IPS-11a (cell line): ENCODE results near the gene OLFM4.
"Not testable (repeated sequence)": the region's sequence is repeated elsewhere in the genome, so short reads cannot be mapped to it uniquely, and the experiment has no call there.

ENCODE experiments used
- H3K4me3 ChIP-seq: one replicate; pipeline ENCODE4 v1.5.1; 2013; ENCODE audit warnings: low read depth, low read length, control low read depth

Gene OLFM4

GRCh38 chr13:53014018-53014417 lies 14.6 kb upstream of the OLFM4 start:
- H3K4me3 ChIP-seq = not testable (repeated sequence)

DNA sequence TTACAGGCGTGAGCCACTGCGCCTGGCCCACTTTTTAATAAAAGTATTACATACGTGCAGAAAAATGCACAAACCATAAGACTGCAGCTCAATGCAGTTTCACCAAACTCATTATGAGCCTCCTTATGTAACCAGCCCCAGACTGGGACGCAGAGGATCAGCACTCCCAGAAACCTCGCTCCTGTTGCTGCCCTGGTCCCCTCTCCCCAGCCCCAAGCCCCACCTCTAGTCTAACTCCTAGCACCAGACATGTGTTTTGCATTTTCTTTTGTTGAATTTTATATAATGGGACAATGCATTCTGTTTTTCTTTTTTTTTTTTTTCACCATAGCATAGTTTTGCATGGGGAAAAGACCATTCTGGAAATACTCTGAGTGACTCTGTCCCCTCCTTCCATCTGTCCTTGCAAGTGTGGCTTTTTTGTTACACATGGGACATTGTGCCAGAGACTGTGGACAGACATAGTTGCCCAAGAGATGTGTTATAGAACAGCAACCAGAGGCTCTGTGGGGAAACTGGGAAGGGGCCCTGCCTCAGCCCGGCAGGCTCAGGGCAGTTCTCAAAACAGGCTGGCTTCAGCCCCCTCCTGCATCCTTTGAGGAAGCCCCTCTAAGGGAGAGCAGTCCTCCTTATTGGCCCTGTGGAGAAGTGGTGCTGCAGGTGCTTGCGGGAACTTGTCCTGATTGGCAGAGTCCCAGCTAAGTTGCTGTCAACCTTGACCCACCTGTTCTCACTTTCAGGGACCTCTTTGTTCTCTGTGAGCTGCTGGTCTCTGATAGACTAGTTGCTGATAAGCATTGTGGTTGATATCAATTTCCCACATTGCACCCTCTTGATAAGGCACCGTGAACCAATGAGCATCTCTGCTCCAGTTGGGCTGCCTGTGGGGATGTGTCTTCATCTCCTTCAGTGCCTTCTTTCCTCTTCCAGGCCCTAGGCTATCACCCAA lies 13.8 kb upstream of the OLFM4 start:
- H3K4me3 ChIP-seq = no peak overlapping the region

GRCh38 chr13:53015971-53016370 lies 12.6 kb upstream of the OLFM4 start:
- no peak overlapping the region for H3K4me3 ChIP-seq

DNA sequence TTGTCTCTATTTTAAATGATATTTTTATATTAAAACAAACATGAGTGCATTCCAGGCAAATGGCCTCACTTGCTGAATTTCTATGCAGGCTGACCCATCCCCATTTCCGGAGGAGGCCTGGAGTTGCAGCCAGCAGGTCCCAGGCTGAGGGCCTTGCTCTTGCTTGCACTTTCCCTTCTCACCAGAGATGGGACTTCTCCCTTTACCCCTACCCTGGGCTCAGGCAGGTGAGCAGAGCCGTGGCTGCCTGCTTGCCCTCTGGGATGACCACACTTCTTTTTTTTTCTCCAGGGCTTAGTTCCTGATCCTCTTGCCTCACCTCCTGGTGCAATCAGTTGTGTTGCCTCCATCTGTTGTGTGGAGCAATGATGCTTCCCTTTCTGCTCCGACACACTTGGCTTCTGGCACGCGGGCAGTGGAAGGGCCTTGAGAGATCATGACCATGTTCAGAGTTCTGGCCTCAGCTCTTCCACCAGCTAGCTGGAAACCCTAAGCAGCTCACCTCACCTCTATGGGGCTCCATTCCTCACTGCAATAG lies 11.1 kb upstream of the OLFM4 start:
- no peak overlapping the region for H3K4me3 ChIP-seq

GRCh38 chr13:53018690-53019647 lies 9.6 kb upstream of the OLFM4 start:
- H3K4me3 ChIP-seq = no peak overlapping the region

GRCh38 chr13:53020764-53021335 lies 7.8 kb upstream of the OLFM4 start:
- H3K4me3 ChIP-seq = no peak overlapping the region

GRCh38 chr13:53023246-53023645 lies 5.4 kb upstream of the OLFM4 start:
- no peak overlapping the region for H3K4me3 ChIP-seq

DNA sequence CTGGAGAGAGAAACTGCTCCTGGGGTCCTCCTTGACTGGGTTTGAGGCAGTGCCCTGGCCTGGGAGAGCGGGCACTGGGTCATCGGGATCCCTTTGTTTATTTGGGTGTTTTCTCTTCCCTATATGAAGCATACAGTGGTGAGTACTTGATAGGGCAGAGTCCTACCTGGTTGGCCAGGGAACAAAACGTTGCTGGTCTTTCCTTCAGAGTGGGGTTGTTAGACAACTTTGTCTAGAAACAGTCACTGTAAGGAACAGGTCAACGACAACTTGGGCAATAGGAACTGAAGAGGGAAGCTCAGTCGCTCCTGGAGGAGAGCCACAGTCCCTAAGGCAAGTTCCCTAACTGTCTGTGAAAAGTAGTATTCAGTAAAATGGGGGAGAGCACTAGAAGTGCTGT lies 550 bp upstream of the OLFM4 start:
- H3K4me3 ChIP-seq = no peak overlapping the region

- H3K4me3 ChIP-seq = no peak overlapping the region
These were observed 4.2 kb downstream of the OLFM4 start for GRCh38 chr13:53032849-53033248.

DNA sequence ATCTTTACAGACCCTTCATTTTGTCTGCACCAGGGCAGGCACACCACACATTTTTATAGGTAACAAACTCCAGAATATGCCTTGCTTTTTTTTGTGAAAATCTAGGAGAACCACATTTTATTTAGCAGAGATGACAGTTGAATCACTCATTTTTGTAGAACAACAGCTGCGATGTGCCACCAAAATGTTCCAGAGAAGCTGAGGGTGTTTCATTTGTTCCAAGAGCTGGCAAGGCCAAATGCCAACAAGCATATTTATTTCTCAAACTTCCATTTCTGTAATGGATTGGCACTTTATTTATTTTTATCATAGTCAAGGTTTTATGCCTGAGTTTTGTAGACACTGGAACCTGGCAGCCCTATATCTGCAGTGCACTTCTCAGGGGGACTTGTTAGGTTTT lies 10.4 kb downstream of the OLFM4 start:
- no peak overlapping the region for H3K4me3 ChIP-seq

DNA sequence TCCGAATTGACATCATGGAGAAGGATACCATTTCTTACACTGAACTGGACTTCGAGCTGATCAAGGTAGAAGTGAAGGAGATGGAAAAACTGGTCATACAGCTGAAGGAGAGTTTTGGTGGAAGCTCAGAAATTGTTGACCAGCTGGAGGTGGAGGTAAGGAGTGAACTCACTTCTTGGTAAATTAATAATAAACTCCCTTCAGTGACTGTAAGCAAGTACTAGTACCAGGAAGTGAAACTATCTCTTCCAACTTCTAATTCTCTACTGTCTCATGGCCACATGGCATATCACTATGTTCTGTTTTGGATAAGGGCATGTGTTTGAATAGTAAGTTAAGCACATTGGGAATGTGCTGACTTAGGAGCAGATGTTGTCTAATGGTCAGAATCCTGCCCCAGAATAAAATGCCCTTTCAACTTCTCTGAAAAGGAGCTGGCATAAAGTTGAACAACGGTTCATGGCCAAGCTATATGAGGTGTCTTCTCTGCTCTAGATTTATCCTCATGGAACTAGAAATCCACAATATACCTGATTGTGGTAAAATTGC lies 13.4 kb downstream of the OLFM4 start:
- no peak overlapping the region for H3K4me3 ChIP-seq

DNA sequence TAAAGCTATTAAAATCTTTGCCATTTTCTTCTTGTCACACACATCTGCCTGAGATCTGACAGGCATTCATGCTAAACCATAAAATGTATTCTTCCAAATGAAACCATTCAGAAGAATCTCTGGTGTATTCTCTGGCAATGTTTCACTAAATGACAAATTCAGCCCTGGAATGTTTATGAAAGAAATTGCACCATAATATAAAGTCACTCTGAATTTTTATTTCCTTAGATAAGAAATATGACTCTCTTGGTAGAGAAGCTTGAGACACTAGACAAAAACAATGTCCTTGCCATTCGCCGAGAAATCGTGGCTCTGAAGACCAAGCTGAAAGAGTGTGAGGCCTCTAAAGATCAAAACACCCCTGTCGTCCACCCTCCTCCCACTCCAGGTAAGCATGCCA lies 14.3 kb downstream of the OLFM4 start:
- no peak overlapping the region for H3K4me3 ChIP-seq

- H3K4me3 ChIP-seq = no peak overlapping the region
These were observed 14.8 kb downstream of the OLFM4 start for GRCh38 chr13:53043398-53043797.

DNA sequence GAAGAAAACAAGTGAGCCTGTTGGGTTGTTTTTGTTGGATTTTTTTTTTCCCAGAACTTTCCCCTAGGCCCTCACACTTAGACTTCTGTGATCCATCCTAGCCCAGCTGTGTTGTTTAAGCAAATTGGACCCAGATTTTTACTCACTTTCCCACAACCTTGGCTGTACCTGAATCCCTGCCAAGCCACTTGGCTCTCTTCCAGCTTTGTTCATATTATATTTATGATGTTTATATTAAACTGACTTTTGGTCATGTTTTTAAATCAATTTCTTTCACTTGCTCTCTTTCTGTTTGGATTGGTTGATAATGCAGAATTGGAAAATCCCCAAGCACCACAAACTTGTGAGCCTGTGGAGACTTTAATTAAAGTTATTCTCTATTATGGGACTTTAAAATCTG lies 16.6 kb downstream of the OLFM4 start:
- H3K4me3 ChIP-seq = no peak overlapping the region

DNA sequence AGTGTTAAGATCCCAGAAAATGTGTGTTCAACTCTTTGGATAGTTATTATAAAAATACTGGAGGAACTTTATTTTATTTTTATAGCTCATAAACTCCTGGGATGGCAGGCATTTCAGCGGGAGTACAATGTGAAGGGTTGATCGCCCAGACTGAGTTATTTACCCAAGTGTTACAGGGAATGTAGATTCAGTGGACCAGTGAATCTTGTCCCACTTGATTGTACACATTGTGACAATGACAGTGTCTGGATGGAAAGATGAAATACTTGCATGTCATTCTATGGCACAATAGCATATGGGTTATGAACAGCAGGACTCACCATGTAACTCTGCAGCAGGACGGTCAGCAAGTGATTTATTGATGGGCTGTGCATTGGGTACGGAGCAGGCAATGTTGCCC lies 20.3 kb downstream of the OLFM4 start:
- H3K4me3 ChIP-seq = no peak overlapping the region

GRCh38 chr13:53050151-53050550 lies 21.5 kb downstream of the OLFM4 start:
- no peak overlapping the region for H3K4me3 ChIP-seq

DNA sequence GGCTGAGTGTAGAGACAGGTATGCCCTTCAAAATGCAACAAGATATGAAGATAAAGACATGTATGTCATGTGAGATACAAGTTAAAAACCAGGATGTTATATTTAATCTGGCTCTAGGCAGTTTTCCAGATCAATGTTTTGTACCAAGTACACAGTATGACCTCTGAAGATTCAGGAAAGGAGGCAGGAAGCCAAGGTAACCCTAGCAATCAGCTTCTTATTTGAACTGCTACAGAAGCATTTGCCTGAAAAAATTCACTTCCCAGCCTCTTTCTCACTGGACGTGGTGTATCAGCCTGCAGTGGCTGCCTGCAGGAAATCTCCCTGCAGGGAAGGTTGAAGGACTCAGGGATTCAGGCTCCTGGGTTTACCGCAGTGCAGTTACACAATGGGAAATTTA lies 24.1 kb downstream of the OLFM4 start:
- H3K4me3 ChIP-seq = no peak overlapping the region

DNA sequence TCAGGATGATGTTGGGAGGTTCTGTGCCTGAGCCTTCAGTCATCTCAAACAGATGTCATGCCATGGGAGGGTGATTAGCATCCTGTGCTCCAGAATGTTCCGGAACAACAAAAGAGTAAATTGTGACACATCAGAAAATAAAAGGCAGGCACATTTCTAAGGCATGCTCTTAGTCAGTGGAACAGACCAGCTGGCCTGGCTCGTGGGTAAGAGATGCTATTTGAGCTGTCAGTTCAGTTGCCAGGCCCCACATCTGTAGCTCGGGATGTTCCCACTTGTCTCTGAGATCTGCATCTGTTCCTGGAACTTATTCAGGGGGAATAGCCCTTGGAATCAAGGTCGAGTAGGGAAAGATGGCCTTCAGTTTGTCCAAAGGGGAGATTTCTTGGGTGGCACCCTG lies 26.0 kb downstream of the OLFM4 start:
- no peak overlapping the region for H3K4me3 ChIP-seq

DNA sequence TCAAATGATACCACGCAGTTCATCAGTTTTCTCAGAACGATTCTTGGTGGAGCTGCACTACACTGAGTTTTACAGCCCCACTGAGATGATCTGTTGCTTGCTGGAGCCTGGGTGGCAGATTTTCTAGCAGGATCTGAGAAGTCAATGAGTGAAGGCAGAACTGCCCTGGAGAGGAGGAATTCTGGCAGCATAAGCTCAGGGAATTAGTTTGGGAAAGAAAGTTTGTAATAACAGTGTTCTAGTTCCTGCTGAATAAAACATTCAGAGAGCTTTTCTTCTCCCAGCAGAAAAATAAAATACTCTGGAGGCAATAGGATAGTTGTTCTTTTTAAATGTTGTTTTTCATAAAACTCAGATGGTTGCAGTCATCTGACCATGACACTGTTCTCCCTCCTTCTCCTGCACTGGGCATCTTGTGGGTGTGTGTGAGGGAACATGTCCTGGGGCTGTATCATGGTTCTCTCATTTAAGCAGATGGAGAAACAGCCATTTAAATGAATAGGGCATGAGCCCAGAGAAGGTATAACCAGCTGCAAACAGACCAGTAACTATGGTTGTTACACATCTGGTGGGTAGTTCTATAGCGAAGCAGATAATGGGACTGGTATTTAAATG lies 29.6 kb downstream of the OLFM4 start:
- no peak overlapping the region for H3K4me3 ChIP-seq

- H3K4me3 ChIP-seq = no peak overlapping the region
These were observed 32.4 kb downstream of the OLFM4 start for GRCh38 chr13:53060840-53061490.
